H1 (cell line): ENCODE results near the gene PARD3. TPM values are rescaled to one million over a fixed set of nuclear protein-coding genes. Genes with fewer than 3 reads are reported as not detected.

Source experiments
- CTCF ChIA-PET: fragments of 300-600 bp; sonication (Branson Sonifier 250); formaldehyde crosslinking; loops from one replicate; lab custom pipeline; 2021; ENCODE audit not compliant: partially characterized antibody; lab: Charles Lee
- POLR2A ChIA-PET: fragments of 300-600 bp; sonication (Branson Sonifier 250); formaldehyde crosslinking; loops from one replicate; lab custom pipeline; 2021; ENCODE audit warnings: inconsistent platforms; ENCODE audit not compliant: partially characterized antibody; lab: Charles Lee
- DNase-seq, 2 experiments: peaks; one replicate each; pipeline versions ENCODE4 v3.0.0 to v3.0.0-alpha.2; 2010 to 2022; ENCODE audit warnings: low spot score in 2 of 2, low read depth in 1 of 2, mixed read lengths in 1 of 2
- FAIRE-seq: peaks from 2 replicates; lab custom pipeline; 2011; peaks lifted over from hg19 to GRCh38; lab: Jason Lieb, UNC
- H2AFZ ChIP-seq: 2 replicates; pipeline ENCODE4 v1.8.1; 2012; ENCODE audit warnings: low read length, inconsistent platforms
- H2AK5ac ChIP-seq: 2 replicates; pipeline ENCODE4 v1.6.1; 2013; ENCODE audit warnings: low read depth, low read length
- H2BK120ac ChIP-seq: replicated peaks from 2 replicates; pipeline ENCODE3; 2013; ENCODE audit warnings: low read depth, low read length, inconsistent platforms
- H2BK12ac ChIP-seq: 2 replicates; pipeline ENCODE4 v1.6.1; 2013; ENCODE audit warnings: low read depth, low read length
- H2BK15ac ChIP-seq: 2 replicates; pipeline ENCODE4 v1.6.1; 2013; ENCODE audit warnings: low read length
- H2BK20ac ChIP-seq: 2 replicates; pipeline ENCODE4 v1.6.1; 2013; ENCODE audit warnings: low read length
- H2BK5ac ChIP-seq: 2 replicates; pipeline ENCODE4 v1.6.1; 2013; ENCODE audit warnings: low read depth, low read length
- H3K14ac ChIP-seq: 2 replicates; pipeline ENCODE4 v1.6.1; 2013; ENCODE audit warnings: inconsistent platforms; ENCODE audit not compliant: insufficient read length
- H3K18ac ChIP-seq: 2 replicates; pipeline ENCODE4 v1.6.1; 2013; ENCODE audit warnings: low read length; ENCODE audit errors: extremely low read depth
- H3K23ac ChIP-seq: 2 replicates; pipeline ENCODE4 v1.6.1; 2013; ENCODE audit warnings: inconsistent platforms; ENCODE audit not compliant: insufficient read length
- H3K23me2 ChIP-seq: 2 replicates; pipeline ENCODE4 v1.6.1; 2013; ENCODE audit warnings: low read depth, low read length
- H3K27ac ChIP-seq: 2 replicates; pipeline ENCODE4 v1.6.1; 2011; ENCODE audit warnings: low read depth, low read length, inconsistent platforms
- H3K27me3 ChIP-seq, 4 experiments: replicated peaks in 1 of 4; 1 replicate in 1 of 4; 2 replicates in 3 of 4; pipeline versions ENCODE4 v1.6.1 to v1.8.1; 2011 to 2013; ENCODE audit warnings: low read length in 3 of 4, mild to moderate bottlenecking in 3 of 4, inconsistent platforms in 2 of 4, mixed read lengths in 2 of 4, moderate library complexity in 1 of 4; ENCODE audit not compliant: control insufficient read depth in 3 of 4, insufficient read depth in 3 of 4; ENCODE audit errors: extremely low read depth in 1 of 4
- H3K36me3 ChIP-seq, 4 experiments: 2 replicates each; pipeline versions ENCODE4 v1.6.1 to v1.8.1; 2011 to 2013; ENCODE audit warnings: mild to moderate bottlenecking in 4 of 4, low read length in 3 of 4, moderate library complexity in 2 of 4, control low read depth in 1 of 4, inconsistent platforms in 1 of 4; ENCODE audit not compliant: insufficient read depth in 4 of 4, control insufficient read depth in 2 of 4
- H3K4ac ChIP-seq: replicated peaks from 2 replicates; pipeline ENCODE3; 2013; ENCODE audit warnings: low read length, low read depth, mixed read lengths, inconsistent platforms; ENCODE audit not compliant: insufficient read length
- H3K4me1 ChIP-seq, 4 experiments: replicated peaks in 1 of 4; 1 replicate in 1 of 4; 2 replicates in 3 of 4; pipeline versions ENCODE4 v1.6.1 to v1.8.1; 2011 to 2013; ENCODE audit warnings: low read length in 3 of 4, inconsistent platforms in 2 of 4, mixed read lengths in 1 of 4; ENCODE audit not compliant: insufficient read depth in 4 of 4, control insufficient read depth in 3 of 4
- H3K4me2 ChIP-seq, 2 experiments: 2 replicates each; pipeline versions ENCODE4 v1.6.1 to v1.8.1; 2011 to 2013; ENCODE audit warnings: low read depth in 2 of 2, low read length in 2 of 2, control low read depth in 1 of 2, inconsistent platforms in 1 of 2, mild to moderate bottlenecking in 1 of 2; ENCODE audit not compliant: insufficient read depth in 1 of 2
- H3K4me3 ChIP-seq, 4 experiments: fragments of 200-600, 300-600 bp in 1 of 4; sonication (generic), shearing (Covaris generic), sonication (Bioruptor Twin) in 1 of 4; 2 replicates each; pipeline versions ENCODE4 v1.5.1 to v1.8.1; 2011 to 2016; ENCODE audit warnings: low read length in 4 of 4, low read depth in 3 of 4, control low read depth in 2 of 4, inconsistent platforms in 2 of 4, mild to moderate bottlenecking in 2 of 4, mixed read lengths in 1 of 4, moderate library complexity in 1 of 4; ENCODE audit not compliant: insufficient read depth in 2 of 4; ENCODE audit errors: extremely low read depth in 1 of 4
- H3K56ac ChIP-seq: replicated peaks from 2 replicates; pipeline ENCODE3; 2013; ENCODE audit warnings: low read depth, mild to moderate bottlenecking, mixed read lengths, low read length, inconsistent platforms; ENCODE audit not compliant: insufficient read length
- H3K79me1 ChIP-seq: 2 replicates; pipeline ENCODE4 v1.6.1; 2013; ENCODE audit warnings: low read depth, low read length, control low read depth
- H3K79me2 ChIP-seq, 2 experiments: 2 replicates each; pipeline versions ENCODE4 v1.6.1 to v1.8.1; 2012 to 2013; ENCODE audit warnings: low read length in 2 of 2, mild to moderate bottlenecking in 2 of 2, inconsistent platforms in 1 of 2; ENCODE audit not compliant: insufficient read depth in 2 of 2, control insufficient read depth in 1 of 2
- H3K9ac ChIP-seq, 4 experiments: replicated peaks in 1 of 4; 1 replicate in 1 of 4; 2 replicates in 3 of 4; pipeline versions ENCODE4 v1.6.1 to v1.8.1; 2011 to 2013; ENCODE audit warnings: low read depth in 3 of 4, low read length in 3 of 4, control low read depth in 2 of 4, mild to moderate bottlenecking in 2 of 4, moderate library complexity in 2 of 4, inconsistent platforms in 1 of 4; ENCODE audit errors: extremely low read depth in 1 of 4
- H3K9me3 ChIP-seq, 2 experiments: 2 replicates each; pipeline versions ENCODE4 v1.6.1 to v1.8.1; 2012 to 2013; ENCODE audit warnings: mild to moderate bottlenecking in 2 of 2, moderate library complexity in 2 of 2, control low read depth in 1 of 2, inconsistent platforms in 1 of 2, low read depth in 1 of 2, low read length in 1 of 2, mixed read lengths in 1 of 2; ENCODE audit not compliant: insufficient read depth in 2 of 2
- H4K20me1 ChIP-seq, 2 experiments: replicated peaks in 1 of 2; 2 replicates each; pipeline versions ENCODE3 to v1.8.1; 2011 to 2013; ENCODE audit warnings: inconsistent platforms in 2 of 2, low read length in 2 of 2, mild to moderate bottlenecking in 1 of 2; ENCODE audit not compliant: insufficient read depth in 2 of 2, control insufficient read depth in 1 of 2
- H4K5ac ChIP-seq: 2 replicates; pipeline ENCODE4 v1.6.1; 2013; ENCODE audit warnings: low read length, low read depth, mixed read lengths, inconsistent platforms; ENCODE audit not compliant: insufficient read length
- H4K8ac ChIP-seq: 2 replicates; pipeline ENCODE4 v1.8.0; 2013; ENCODE audit warnings: mild to moderate bottlenecking, moderate library complexity, low read length, inconsistent platforms; ENCODE audit not compliant: insufficient read depth; ENCODE audit errors: extremely low read depth
- H4K91ac ChIP-seq: replicated peaks from 2 replicates; pipeline ENCODE3; 2013; ENCODE audit warnings: low read length, mixed read lengths, inconsistent platforms; ENCODE audit not compliant: insufficient read length
- WGBS, 2 experiments: shearing (Covaris generic) in 1 of 2; methylation state at CpG; one replicate each; pipeline versions ENCODE4 v1.1.6 to v1.1.7; 2013 to 2015; ENCODE audit warnings: low lambda C conversion rate in 2 of 2, mixed read lengths in 2 of 2, inconsistent platforms in 1 of 2, low coverage in 1 of 2, missing lambda C conversion rate in 1 of 2; ENCODE audit not compliant: insufficient replicate concordance in 2 of 2, insufficient coverage in 1 of 2, insufficient read length in 1 of 2; ENCODE audit errors: extremely low coverage in 1 of 2, missing lambda C conversion rate in 1 of 2; 5-methylcytosine and 5-hydroxymethylcytosine counted together
- polyA plus RNA-seq, 7 experiments: library from polyadenylated mRNA; depleted of rRNA in 3 of 7; stranded (reverse) in 5 of 7; unstranded in 2 of 7; fragments of >200 nt in 5 of 7; fragments of 200-250 nt in 2 of 7; gene quantifications; 1 replicate in 5 of 7; 2 replicates in 1 of 7; 4 replicates in 1 of 7; pipeline versions ENCODE4 v1.2.1 to v1.2.3, GENCODE V29; 2011 to 2013; ENCODE audit warnings: missing spikeins in 2 of 7, mixed read lengths in 2 of 7
- total RNA-seq: library from RNA; stranded (reverse); fragmentation: NEBNext Ultra II Directional; extraction: Animal tissue kit (Norgen Biotek cat#: 25700); gene quantifications from 2 replicates; pipeline ENCODE4 v1.2.1, GENCODE V29; 2021

PARD3 gene
- total and polyA plus RNA-seq, 2 of the 8 experiments (the other 6 are each of a cell fraction or from before 2014, with no cell fraction given) = 19.7 to 49.1 TPM

DNA sequence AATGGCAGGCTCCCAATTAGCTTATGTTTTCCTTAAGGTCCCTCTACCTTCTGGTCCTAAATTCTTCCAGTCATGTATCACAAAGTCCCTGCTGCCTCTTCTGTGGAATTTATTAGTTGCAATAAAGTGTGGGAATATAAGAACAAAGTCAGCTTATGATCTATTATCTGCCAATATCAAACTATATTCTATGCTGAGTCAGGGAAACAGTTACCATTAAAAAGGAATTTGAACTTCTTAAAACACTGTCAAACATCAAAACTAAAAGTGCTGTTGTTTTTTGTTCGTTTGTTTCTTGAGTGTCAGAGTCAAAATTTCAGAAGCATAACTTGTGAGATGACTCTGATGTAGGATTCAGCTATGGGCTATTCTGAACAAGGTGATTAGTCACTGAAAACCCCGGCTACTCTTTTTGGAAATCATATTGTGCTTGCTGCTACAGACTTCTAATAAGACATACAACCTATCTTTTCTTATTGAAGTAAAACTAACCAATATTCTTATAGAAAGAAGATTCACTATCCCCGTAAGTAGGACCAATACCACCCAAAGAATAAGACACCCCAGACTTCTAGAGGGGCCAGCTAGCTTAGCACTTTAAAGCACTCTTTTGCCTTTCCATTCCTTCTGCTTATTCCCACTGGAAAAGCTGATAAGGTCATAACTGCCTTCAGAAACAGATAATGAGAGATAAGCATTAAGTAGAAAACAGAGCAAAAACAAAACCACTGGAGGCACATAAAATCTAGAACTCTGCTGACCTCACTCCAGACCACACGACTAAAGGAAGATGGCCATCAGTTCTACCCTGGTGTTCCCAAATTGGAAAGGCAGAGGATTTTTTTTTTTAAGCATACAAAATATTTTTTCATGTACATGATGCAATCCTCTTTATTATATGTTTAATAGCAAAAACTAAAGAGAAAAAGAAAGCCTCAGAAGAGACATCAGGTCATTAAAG is 370.6 kb downstream of the PARD3 start:
- no peak overlapping the region for H3K4ac ChIP-seq
- H3K27ac ChIP-seq = no peak overlapping the region
- ChIA-PET POLR2A (no interaction called here), CTCF (interaction anchor here (0.9 kb wide), 1 partner anchor 289 kb away, joined by 3 read pairs; no protein-coding TSS in a partner anchor)
- no peaks in the 10 kb centered on the region for H3K9me3 ChIP-seq
- no peaks in the 10 kb centered on the region for H3K27me3 ChIP-seq
- no peaks in the 10 kb centered on the region; the same call in 1 of the 2 replicates for H3K23me2 ChIP-seq
- H3K79me2 ChIP-seq = no peaks in the 10 kb centered on the region
- H2AK5ac ChIP-seq = no peak overlapping the region
- FAIRE-seq (no peak), DNase-seq (no peak)
- H2BK120ac ChIP-seq = no peak overlapping the region
- H3K36me3 ChIP-seq = peaks cover 0 to 4% (median 0%) of the 10 kb centered on the region in 4 experiments; a peak in 1 of 8 replicates
- H3K4me1 ChIP-seq = no peaks in the 10 kb centered on the region
- no peaks in the 10 kb centered on the region for H4K20me1 ChIP-seq
- no peak overlapping the region for H2BK12ac ChIP-seq
- no peak overlapping the region for H3K23ac ChIP-seq
- H3K56ac ChIP-seq = no peak overlapping the region
- no peak overlapping the region for H2BK20ac ChIP-seq
- no peak overlapping the region for H4K91ac ChIP-seq
- no peaks in the 10 kb centered on the region for H3K79me1 ChIP-seq
- H3K4me3 ChIP-seq = no peak overlapping the region
- no peak overlapping the region for H3K18ac ChIP-seq
- no peak overlapping the region for H3K14ac ChIP-seq
- H3K4me2 ChIP-seq = no peak overlapping the region
- H3K9ac ChIP-seq = no peak overlapping the region
- no peak overlapping the region for H2BK15ac ChIP-seq
- no peak overlapping the region for H4K8ac ChIP-seq
- H2AFZ ChIP-seq = no peak overlapping the region
- no peak overlapping the region for H4K5ac ChIP-seq
- no peak overlapping the region for H2BK5ac ChIP-seq
- WGBS, 2 experiments = 94% methylated on average over 4 of the region's 4 CpGs; no CpG with 5 or more reads in 1 of the 2 experiments
